Measurements from ENCODE around the gene SLC12A3.
"Not testable (repeated sequence)": the region's sequence is repeated elsewhere in the genome, so short reads cannot be mapped to it uniquely, and the experiment has no call there.

Gene SLC12A3

GRCh38 chr16:56874800-56875199 is 9.8 kb downstream of the SLC12A3 start:
- H3K27me3 Mint-ChIP-seq = no peaks in the 10 kb centered on the region
- no peak overlapping the region for H3K4me3 Mint-ChIP-seq
- no peaks in the 10 kb centered on the region for H3K36me3 Mint-ChIP-seq
- H3K9me3 Mint-ChIP-seq = no peaks in the 10 kb centered on the region
- no peaks in the 10 kb centered on the region for H3K4me1 Mint-ChIP-seq
- H3K27ac Mint-ChIP-seq = no peak overlapping the region

GRCh38 chr16:56876048-56876447 is 11.0 kb downstream of the SLC12A3 start:
- Mint-ChIP-seq H3K4me1 (no peaks in the 10 kb centered on the region), H3K4me3 (no peak overlapping the region), H3K27me3 (no peaks in the 10 kb centered on the region), H3K27ac (no peak overlapping the region), H3K9me3 (no peaks in the 10 kb centered on the region), H3K36me3 (no peaks in the 10 kb centered on the region)

- H3K27me3 Mint-ChIP-seq = no peaks in the 10 kb centered on the region
- no peaks in the 10 kb centered on the region for H3K36me3 Mint-ChIP-seq
These were observed 12.6 kb downstream of the SLC12A3 start for GRCh38 chr16:56877486-56878182.

GRCh38 chr16:56878282-56878854 is 13.4 kb downstream of the SLC12A3 start:
- no peaks in the 10 kb centered on the region for H3K4me1 Mint-ChIP-seq
- no peaks in the 10 kb centered on the region for H3K9me3 Mint-ChIP-seq
- H3K27me3 Mint-ChIP-seq = no peaks in the 10 kb centered on the region
- no peak overlapping the region for H3K27ac Mint-ChIP-seq
- H3K36me3 Mint-ChIP-seq = no peaks in the 10 kb centered on the region
- no peak overlapping the region for H3K4me3 Mint-ChIP-seq

More at GRCh38 chr16:56877486-56878182, 12.6 kb downstream of the SLC12A3 start:
- Mint-ChIP-seq H3K4me3 (no peak overlapping the region), H3K9me3 (no peaks in the 10 kb centered on the region), H3K27ac (no peak overlapping the region), H3K4me1 (no peaks in the 10 kb centered on the region)

- Mint-ChIP-seq H3K9me3 (no peaks in the 10 kb centered on the region), H3K27me3 (no peaks in the 10 kb centered on the region), H3K4me1 (no peaks in the 10 kb centered on the region), H3K36me3 (no peaks in the 10 kb centered on the region), H3K27ac (no peak overlapping the region), H3K4me3 (no peak overlapping the region)
These were observed 14.3 kb downstream of the SLC12A3 start for GRCh38 chr16:56879276-56879675.

- H3K27ac Mint-ChIP-seq = no peak overlapping the region
- no peaks in the 10 kb centered on the region for H3K36me3 Mint-ChIP-seq
- no peaks in the 10 kb centered on the region for H3K4me1 Mint-ChIP-seq
- H3K4me3 Mint-ChIP-seq = no peak overlapping the region
- H3K9me3 Mint-ChIP-seq = no peaks in the 10 kb centered on the region
- H3K27me3 Mint-ChIP-seq = no peaks in the 10 kb centered on the region
These were observed 15.2 kb downstream of the SLC12A3 start for GRCh38 chr16:56880176-56880575.

- Mint-ChIP-seq H3K27me3 (no peaks in the 10 kb centered on the region), H3K4me3 (no peak overlapping the region), H3K4me1 (no peaks in the 10 kb centered on the region), H3K9me3 (no peaks in the 10 kb centered on the region), H3K36me3 (no peaks in the 10 kb centered on the region), H3K27ac (no peak overlapping the region)
These were observed 15.7 kb downstream of the SLC12A3 start for GRCh38 chr16:56880685-56881084.

GRCh38 chr16:56882077-56882800 is 17.2 kb downstream of the SLC12A3 start:
- no peak overlapping the region for H3K27ac Mint-ChIP-seq
- H3K4me3 Mint-ChIP-seq = no peak overlapping the region
- H3K36me3 Mint-ChIP-seq = no peaks in the 10 kb centered on the region
- no peaks in the 10 kb centered on the region for H3K4me1 Mint-ChIP-seq
- H3K27me3 Mint-ChIP-seq = no peaks in the 10 kb centered on the region
- H3K9me3 Mint-ChIP-seq = no peaks in the 10 kb centered on the region

GRCh38 chr16:56883586-56883985 is 18.6 kb downstream of the SLC12A3 start:
- Mint-ChIP-seq H3K4me1 (no peaks in the 10 kb centered on the region), H3K27ac (no peak overlapping the region), H3K9me3 (no peaks in the 10 kb centered on the region), H3K27me3 (no peaks in the 10 kb centered on the region), H3K4me3 (no peak overlapping the region), H3K36me3 (no peaks in the 10 kb centered on the region)

GRCh38 chr16:56884026-56884582 is 19.1 kb downstream of the SLC12A3 start:
- Mint-ChIP-seq H3K27ac (no peak overlapping the region), H3K9me3 (no peaks in the 10 kb centered on the region), H3K4me3 (no peak overlapping the region), H3K36me3 (no peaks in the 10 kb centered on the region), H3K4me1 (no peaks in the 10 kb centered on the region), H3K27me3 (no peaks in the 10 kb centered on the region)

- H3K36me3 Mint-ChIP-seq, H3K4me3 Mint-ChIP-seq, H3K4me1 Mint-ChIP-seq, H3K27me3 Mint-ChIP-seq, H3K9me3 Mint-ChIP-seq, H3K27ac Mint-ChIP-seq: not testable (repeated sequence)
These were observed 19.9 kb downstream of the SLC12A3 start for GRCh38 chr16:56884929-56885328.

- H3K36me3 Mint-ChIP-seq = no peaks in the 10 kb centered on the region
- H3K4me1 Mint-ChIP-seq = no peaks in the 10 kb centered on the region
- no peak overlapping the region for H3K4me3 Mint-ChIP-seq
- H3K27me3 Mint-ChIP-seq = no peaks in the 10 kb centered on the region
- H3K27ac Mint-ChIP-seq = no peak overlapping the region
- H3K9me3 Mint-ChIP-seq = no peaks in the 10 kb centered on the region
These were observed 20.6 kb downstream of the SLC12A3 start for GRCh38 chr16:56885446-56886162.

GRCh38 chr16:56886296-56886695 is 21.3 kb downstream of the SLC12A3 start:
- no peaks in the 10 kb centered on the region for H3K4me1 Mint-ChIP-seq
- no peaks in the 10 kb centered on the region for H3K9me3 Mint-ChIP-seq
- H3K27ac Mint-ChIP-seq = no peak overlapping the region
- H3K36me3 Mint-ChIP-seq = no peaks in the 10 kb centered on the region
- H3K27me3 Mint-ChIP-seq = no peaks in the 10 kb centered on the region
- H3K4me3 Mint-ChIP-seq = no peak overlapping the region

GRCh38 chr16:56886826-56887225 is 21.8 kb downstream of the SLC12A3 start:
- H3K4me1 Mint-ChIP-seq = no peaks in the 10 kb centered on the region
- no peak overlapping the region for H3K4me3 Mint-ChIP-seq
- H3K27me3 Mint-ChIP-seq = no peaks in the 10 kb centered on the region
- no peak overlapping the region for H3K27ac Mint-ChIP-seq
- no peaks in the 10 kb centered on the region for H3K9me3 Mint-ChIP-seq
- no peaks in the 10 kb centered on the region for H3K36me3 Mint-ChIP-seq

- H3K4me3 Mint-ChIP-seq = no peak overlapping the region
- no peaks in the 10 kb centered on the region for H3K27me3 Mint-ChIP-seq
- H3K27ac Mint-ChIP-seq = no peak overlapping the region
These were observed 23.8 kb downstream of the SLC12A3 start for GRCh38 chr16:56888806-56889205.

More at GRCh38 chr16:56888806-56889205, 23.8 kb downstream of the SLC12A3 start:
- H3K9me3 Mint-ChIP-seq = no peaks in the 10 kb centered on the region
- no peaks in the 10 kb centered on the region for H3K4me1 Mint-ChIP-seq
- no peaks in the 10 kb centered on the region for H3K36me3 Mint-ChIP-seq

Data from activated naive CD4-positive, alpha-beta T cell treated with anti-CD3 and anti-CD28 coated beads, Interleukin-2, amount 50 U/mL, for 24 hours (primary cell).